IPS DF 6.9 (cell line): ENCODE data around the gene EFCAB14.
A peak's percentile ranks its signal among the peaks of the same experiment; 100 is the strongest.
"Not testable (repeated sequence)": the region's sequence is repeated elsewhere in the genome, so short reads cannot be mapped to it uniquely, and the experiment has no call there.

Source experiments
- DNase-seq: peaks from one replicate; pipeline ENCODE4 v3.0.0-alpha.2; 2013; ENCODE audit warnings: low read depth, low spot score
- H3K27ac ChIP-seq: one replicate; pipeline ENCODE4 v1.5.1; 2013; ENCODE audit warnings: low read length, control low read depth
- H3K27me3 ChIP-seq: 2 replicates; pipeline ENCODE4 v1.6.1; 2013; ENCODE audit warnings: mild to moderate bottlenecking, low read length; ENCODE audit not compliant: control insufficient read depth, insufficient read depth
- H3K36me3 ChIP-seq: 2 replicates; pipeline ENCODE4 v1.6.1; 2013; ENCODE audit warnings: low read length; ENCODE audit not compliant: control insufficient read depth, insufficient read depth
- H3K4me1 ChIP-seq: 2 replicates; pipeline ENCODE4 v1.6.1; 2013; ENCODE audit warnings: low read length; ENCODE audit not compliant: control insufficient read depth, insufficient read depth
- H3K4me3 ChIP-seq: 2 replicates; pipeline ENCODE4 v1.5.1; 2013; ENCODE audit warnings: mild to moderate bottlenecking, low read length
- H3K9me3 ChIP-seq: 2 replicates; pipeline ENCODE4 v1.6.1; 2013; ENCODE audit warnings: low read length, inconsistent platforms; ENCODE audit not compliant: control insufficient read depth, insufficient read depth
- WGBS: extraction: QIAGEN DNeasy Blood & Tissue Kit; methylation state at CpG from one replicate; pipeline ENCODE4 v1.1.7; 2013; ENCODE audit warnings: mixed read lengths, missing lambda C conversion rate; ENCODE audit not compliant: insufficient read length, insufficient coverage; 5-methylcytosine and 5-hydroxymethylcytosine counted together

EFCAB14 gene

GRCh38 chr1:46723901-46724300, 5.0 kb upstream of the EFCAB14 start:
- no peaks in the 10 kb centered on the region for H3K27me3 ChIP-seq
- WGBS = no CpG with 5 or more reads among the region's 4 CpGs
- H3K9me3 ChIP-seq = no peaks in the 10 kb centered on the region
- no peak for DNase-seq
- H3K4me3 ChIP-seq = no peak overlapping the region
- H3K27ac ChIP-seq = no peak overlapping the region
- 0 out of 2 replicates have a peak, but pooled peaks cover 1% of the 10 kb centered on the region for H3K4me1 ChIP-seq
- no peaks in the 10 kb centered on the region for H3K36me3 ChIP-seq

GRCh38 chr1:46721686-46722205, 2.8 kb upstream of the EFCAB14 start:
- H3K27me3 ChIP-seq = no peaks in the 10 kb centered on the region
- no peaks in the 10 kb centered on the region for H3K36me3 ChIP-seq
- no peaks in the 10 kb centered on the region for H3K9me3 ChIP-seq
- no peak overlapping the region for H3K27ac ChIP-seq
- H3K4me3 ChIP-seq = no peak overlapping the region
- no CpG with 5 or more reads among the region's 3 CpGs for WGBS
- 0 out of 2 replicates have a peak, but pooled peaks cover 1% of the 10 kb centered on the region for H3K4me1 ChIP-seq
- no peak for DNase-seq

DNA sequence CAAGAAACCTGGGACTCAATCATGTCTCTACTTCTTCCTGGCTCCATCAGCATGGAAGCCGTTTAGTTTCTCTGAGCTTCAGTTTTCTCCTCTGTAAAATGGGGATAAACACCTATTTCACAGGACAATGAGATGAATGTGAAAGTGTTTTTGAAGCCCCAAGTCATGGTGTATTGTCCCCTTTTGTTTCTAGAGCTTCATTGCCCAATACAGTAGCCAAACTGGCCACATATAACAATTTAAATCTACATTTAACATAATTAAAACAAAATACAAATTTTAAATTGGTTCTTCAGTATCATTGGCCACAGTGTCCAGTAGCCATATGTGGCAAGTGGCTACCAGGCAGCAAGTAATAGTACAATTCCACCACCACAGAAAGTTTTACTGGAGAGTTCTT, 2.3 kb upstream of the EFCAB14 start:
- Histone ChIP-seq H3K27ac (no peak overlapping the region), H3K27me3 (no peaks in the 10 kb centered on the region), H3K4me1 (0 out of 2 replicates have a peak, but pooled peaks cover 1% of the 10 kb centered on the region), H3K4me3 (no peak overlapping the region), H3K36me3 (no peaks in the 10 kb centered on the region), H3K9me3 (no peaks in the 10 kb centered on the region)
- no CpG with 5 or more reads among the region's 1 CpG for WGBS
- no peak for DNase-seq

GRCh38 chr1:46720319-46720718, 1.4 kb upstream of the EFCAB14 start:
- H3K4me3 ChIP-seq, H3K4me1 ChIP-seq, H3K27ac ChIP-seq, H3K9me3 ChIP-seq, H3K36me3 ChIP-seq, DNase-seq, H3K27me3 ChIP-seq: not testable (repeated sequence)
- WGBS = no CpG with 5 or more reads among the region's 8 CpGs

- DNase-seq = no peak
- no peak overlapping the region for H3K4me3 ChIP-seq
- H3K27ac ChIP-seq = no peak overlapping the region
- H3K36me3 ChIP-seq = peaks cover 3% of the 10 kb centered on the region; the same call in 1 of the 2 replicates
- H3K4me1 ChIP-seq = no peaks in the 10 kb centered on the region
- WGBS = 100% methylated on average over 1 of the region's 3 CpGs
- no peaks in the 10 kb centered on the region for H3K27me3 ChIP-seq
- H3K9me3 ChIP-seq = no peaks in the 10 kb centered on the region
Observed at GRCh38 chr1:46719689-46720088, 775 bp upstream of the EFCAB14 start.

- H3K4me1 ChIP-seq = no peaks in the 10 kb centered on the region
- no peaks in the 10 kb centered on the region for H3K27me3 ChIP-seq
- no CpG with 5 or more reads among the region's 12 CpGs for WGBS
- peak overlapping the region; percentile 94 for H3K4me3 ChIP-seq
- no peak overlapping the region for H3K27ac ChIP-seq
- H3K36me3 ChIP-seq = peaks cover 3% of the 10 kb centered on the region; the same call in 1 of the 2 replicates
- DNase-seq = no peak
- H3K9me3 ChIP-seq = no peaks in the 10 kb centered on the region
Observed at GRCh38 chr1:46718340-46718726, 581 bp downstream of the EFCAB14 start.

DNA sequence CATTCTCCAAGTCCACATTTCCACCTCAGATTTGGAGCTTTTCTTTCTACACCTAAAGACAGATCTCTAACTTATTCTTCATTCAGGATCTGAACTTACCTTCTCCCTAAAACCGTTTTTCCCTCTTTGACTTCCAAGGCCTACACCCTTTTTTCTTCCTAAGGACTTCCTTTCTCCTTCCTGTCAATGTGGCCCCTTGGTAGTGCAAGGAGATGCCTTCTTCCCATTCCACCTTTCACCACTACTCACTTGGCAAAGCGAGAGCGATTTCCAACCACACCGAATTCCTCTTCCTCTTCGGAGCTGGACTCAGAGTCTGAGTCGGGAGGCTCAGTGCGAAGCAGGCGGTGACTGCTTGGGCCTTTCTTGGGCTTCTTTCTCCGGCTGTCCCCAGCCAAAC, 1.3 kb downstream of the EFCAB14 start:
- no peaks in the 10 kb centered on the region for H3K9me3 ChIP-seq
- peaks cover 3% of the 10 kb centered on the region; the same call in 1 of the 2 replicates for H3K36me3 ChIP-seq
- H3K27me3 ChIP-seq = no peaks in the 10 kb centered on the region
- H3K27ac ChIP-seq = no peak overlapping the region
- no peak overlapping the region; the same call in 1 of the 2 replicates for H3K4me3 ChIP-seq
- H3K4me1 ChIP-seq = no peaks in the 10 kb centered on the region
- WGBS = no CpG with 5 or more reads among the region's 9 CpGs
- no peak for DNase-seq

DNA sequence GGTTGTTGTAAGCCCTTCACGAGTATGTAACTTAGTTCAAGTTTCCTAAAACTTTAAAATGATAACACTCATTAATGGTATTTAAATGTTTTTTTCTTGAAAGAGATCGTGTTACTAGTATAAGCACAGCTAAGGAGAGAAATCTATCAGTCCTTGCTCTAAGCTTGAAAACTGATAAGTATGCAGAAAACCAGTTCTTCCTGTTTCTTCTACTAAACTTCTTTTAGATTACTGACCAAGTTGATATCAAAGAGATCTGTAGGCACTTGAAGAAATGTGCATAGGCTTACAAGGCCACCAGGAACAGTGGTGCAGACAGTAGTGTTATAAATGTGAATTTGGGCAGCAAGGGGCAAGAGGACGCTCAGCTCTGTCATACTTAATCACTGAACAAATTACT, 3.9 kb downstream of the EFCAB14 start:
- Histone ChIP-seq H3K36me3 (peaks cover 3% of the 10 kb centered on the region; the same call in 1 of the 2 replicates), H3K27ac (no peak overlapping the region), H3K27me3 (no peaks in the 10 kb centered on the region), H3K4me1 (no peaks in the 10 kb centered on the region), H3K4me3 (no peak overlapping the region), H3K9me3 (no peaks in the 10 kb centered on the region)
- no peak for DNase-seq
- no CpG with 5 or more reads among the region's 3 CpGs for WGBS

DNA sequence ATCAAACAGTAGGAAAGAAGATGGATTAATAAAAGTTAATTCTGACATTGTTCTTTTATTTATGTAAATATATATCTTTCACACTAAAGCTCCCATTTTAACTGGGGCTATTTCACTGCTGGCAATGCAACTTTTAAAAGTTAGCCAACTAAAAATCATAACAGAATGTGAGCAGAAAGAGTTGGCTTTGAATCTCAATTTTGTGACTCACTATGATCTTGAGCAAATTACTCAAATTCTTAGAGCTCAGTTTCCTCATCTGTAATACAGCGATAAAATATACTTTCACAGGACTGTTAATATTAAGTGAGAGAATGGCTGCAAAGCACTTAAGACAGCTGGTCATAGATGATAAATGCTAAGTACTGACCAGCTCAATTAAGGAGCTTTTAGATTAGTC, 10.8 kb downstream of the EFCAB14 start:
- no peak overlapping the region for H3K4me3 ChIP-seq
- H3K9me3 ChIP-seq = no peaks in the 10 kb centered on the region
- DNase-seq = no peak
- no peak overlapping the region for H3K27ac ChIP-seq
- no CpG with 5 or more reads among the region's 1 CpG for WGBS
- H3K27me3 ChIP-seq = no peaks in the 10 kb centered on the region
- H3K4me1 ChIP-seq = no peaks in the 10 kb centered on the region
- H3K36me3 ChIP-seq = peaks cover 9% of the 10 kb centered on the region; the same call in 1 of the 2 replicates

DNA sequence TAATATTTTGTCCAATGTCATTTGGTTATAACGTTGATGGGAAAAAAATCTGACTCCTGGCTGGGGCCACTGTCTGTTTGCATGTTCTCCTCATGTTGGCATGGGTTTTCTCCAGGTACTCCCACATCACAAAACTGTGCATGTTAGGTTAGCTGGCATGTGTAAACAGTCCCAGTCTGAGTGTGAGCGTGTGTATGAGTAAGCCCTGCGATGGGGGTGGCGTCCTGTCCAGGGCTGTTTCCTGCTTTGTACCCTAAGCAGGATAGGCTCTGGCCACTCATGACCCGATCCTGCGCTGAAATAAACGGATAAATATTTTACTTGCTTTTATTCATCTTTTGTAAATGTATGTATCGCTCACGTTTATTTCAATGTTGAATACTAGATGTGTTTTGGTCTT, 13.5 kb downstream of the EFCAB14 start:
- no CpG with 5 or more reads among the region's 9 CpGs for WGBS
- no peak for DNase-seq
- H3K4me3 ChIP-seq = no peak overlapping the region
- no peak overlapping the region for H3K27ac ChIP-seq
- no peaks in the 10 kb centered on the region for H3K9me3 ChIP-seq
- H3K36me3 ChIP-seq = peaks cover 9% of the 10 kb centered on the region; the same call in 1 of the 2 replicates
- H3K27me3 ChIP-seq = no peaks in the 10 kb centered on the region
- no peaks in the 10 kb centered on the region for H3K4me1 ChIP-seq

GRCh38 chr1:46703927-46704641, 14.8 kb downstream of the EFCAB14 start:
- no peak for DNase-seq
- H3K27me3 ChIP-seq = no peaks in the 10 kb centered on the region
- no CpG with 5 or more reads among the region's 3 CpGs for WGBS
- no peak overlapping the region for H3K27ac ChIP-seq
- H3K9me3 ChIP-seq = no peaks in the 10 kb centered on the region
- H3K4me1 ChIP-seq = no peaks in the 10 kb centered on the region
- H3K4me3 ChIP-seq = no peak overlapping the region
- peaks cover 9% of the 10 kb centered on the region; the same call in 1 of the 2 replicates for H3K36me3 ChIP-seq
